Neural progenitor cell (in vitro differentiated cells): Measurements from ENCODE around the gene LGALS4. TPM values are rescaled to one million over a fixed set of nuclear protein-coding genes. Genes with fewer than 3 reads are reported as not detected.
A peak's percentile ranks its signal among the peaks of the same experiment; 100 is the strongest.

Experiments
- DNase-seq: peaks from one replicate; pipeline ENCODE4 v3.0.0-alpha.2; 2016; ENCODE audit warnings: low spot score
- H2AFZ ChIP-seq: fragments of 200-600 bp; sonication (generic); replicated peaks from 2 replicates; pipeline ENCODE4 v1.6.1; 2016; ENCODE audit warnings: antibody characterized with exemption
- H3F3A ChIP-seq: fragments of 200-600 bp; sonication (generic); 2 replicates; pipeline ENCODE4 v1.6.1; 2016; ENCODE audit warnings: antibody characterized with exemption, low read depth
- H3K27ac ChIP-seq: fragments of 200-600 bp; sonication (generic); 2 replicates; pipeline ENCODE4 v1.5.1; 2016; ENCODE audit warnings: mild to moderate bottlenecking
- H3K27me3 ChIP-seq: fragments of 200-600 bp; sonication (generic); 2 replicates; pipeline ENCODE4 v1.6.1; 2016; ENCODE audit warnings: mild to moderate bottlenecking, moderate library complexity
- H3K36me3 ChIP-seq: fragments of 200-600 bp; sonication (generic); 2 replicates; pipeline ENCODE4 v1.5.1; 2016
- H3K4me1 ChIP-seq: fragments of 200-600 bp; sonication (generic); 2 replicates; pipeline ENCODE4 v1.6.1; 2016; ENCODE audit warnings: mixed run types
- H3K4me2 ChIP-seq: fragments of 200-600 bp; sonication (generic); 2 replicates; pipeline ENCODE4 v1.6.1; 2016
- H3K4me3 ChIP-seq: fragments of 200-600 bp; sonication (generic); 2 replicates; pipeline ENCODE4 v1.5.1; 2016
- H3K79me2 ChIP-seq: fragments of 200-600 bp; sonication (generic); 2 replicates; pipeline ENCODE4 v1.6.1; 2016; ENCODE audit warnings: low read depth
- H3K9ac ChIP-seq: fragments of 200-600 bp; sonication (generic); 2 replicates; pipeline ENCODE4 v1.6.1; 2016
- H3K9me3 ChIP-seq: fragments of 200-600 bp; sonication (generic); 2 replicates; pipeline ENCODE4 v1.5.1; 2016; ENCODE audit warnings: low read depth
- H4K20me1 ChIP-seq: fragments of 200-600 bp; sonication (generic); 2 replicates; pipeline ENCODE4 v1.6.1; 2016; ENCODE audit warnings: low read depth
- H3K27ac Mint-ChIP-seq: 3 replicates; pipeline ENCODE4 v1.8.0; 2021; ENCODE audit warnings: mixed read lengths
- H3K27me3 Mint-ChIP-seq: 2 replicates; pipeline ENCODE4 v1.8.0; 2022; ENCODE audit warnings: low read depth, mild to moderate bottlenecking, inconsistent platforms, moderate library complexity, mixed read lengths; ENCODE audit not compliant: insufficient read depth
- H3K36me3 Mint-ChIP-seq: 3 replicates; pipeline ENCODE4 v1.8.0; 2021; ENCODE audit warnings: mixed read lengths
- H3K4me1 Mint-ChIP-seq: 3 replicates; pipeline ENCODE4 v1.8.0; 2021; ENCODE audit warnings: mixed read lengths
- H3K4me3 Mint-ChIP-seq: 3 replicates; pipeline ENCODE4 v1.8.0; 2021; ENCODE audit warnings: mild to moderate bottlenecking, moderate library complexity, mixed read lengths
- H3K9me3 Mint-ChIP-seq: 3 replicates; pipeline ENCODE4 v1.8.0; 2020; ENCODE audit warnings: mixed read lengths
- CTCF ChIP-seq: fragments of 200-600 bp; sonication (generic); IDR thresholded peaks from 2 replicates; pipeline ENCODE4 v1.5.1; 2017; ENCODE audit warnings: antibody characterized with exemption, mild to moderate bottlenecking
- EZH2 ChIP-seq: fragments of 200-600 bp; sonication (generic); IDR thresholded peaks from 2 replicates; pipeline ENCODE4 v1.6.1; 2017; ENCODE audit warnings: antibody characterized with exemption, mild to moderate bottlenecking, moderate library complexity
- EZH2phosphoT487 ChIP-seq: fragments of 200-600 bp; sonication (generic); IDR thresholded peaks from 2 replicates; pipeline ENCODE4 v1.6.1; 2017; ENCODE audit warnings: antibody characterized with exemption
- total RNA-seq: library from RNA; depleted of rRNA; stranded (reverse); fragments of >200 nt; gene quantifications from 2 replicates; pipeline ENCODE4 v1.2.3, GENCODE V29; 2015; ENCODE audit warnings: low replicate concordance

The LGALS4 gene
- total RNA-seq, 1 donor from 2014 or later: not detected

GRCh38 chr19:38845374-38846024 is 32.8 kb upstream of the LGALS4 start:
- no peak for DNase-seq
- H3K27ac Mint-ChIP-seq: no peak overlapping the region
- H3K4me1 Mint-ChIP-seq: peaks cover 20% of the 10 kb centered on the region

DNA sequence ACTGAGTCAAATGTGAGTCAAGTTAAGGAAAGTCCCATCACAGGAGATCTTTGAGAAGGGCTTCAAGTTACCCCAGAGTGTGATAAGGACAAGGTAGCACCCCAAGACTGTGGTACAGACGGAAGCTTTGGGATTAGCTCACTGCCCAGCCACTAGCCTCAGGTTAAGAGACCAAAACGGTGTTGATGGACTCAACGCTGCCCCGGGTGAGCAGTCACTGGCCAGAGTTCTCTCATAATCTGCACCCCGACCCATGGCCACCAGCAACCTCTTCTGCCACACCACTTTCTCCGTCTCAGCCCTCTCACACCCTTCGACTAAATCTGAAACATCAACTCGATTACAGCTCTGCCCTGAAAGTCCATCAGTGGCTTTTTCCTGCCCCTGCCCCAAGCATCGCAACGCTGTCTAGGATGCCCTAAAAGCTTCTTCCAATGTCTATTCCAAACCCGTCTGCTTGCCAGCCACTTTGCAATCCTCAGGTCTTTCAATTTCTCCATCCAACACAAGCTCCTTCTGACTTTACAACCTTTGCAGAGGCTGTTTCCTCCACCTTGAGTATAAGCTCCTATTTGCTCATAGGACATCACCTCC is 31.4 kb upstream of the LGALS4 start:
- Histone ChIP-seq H3K36me3 (peaks cover 22% of the 10 kb centered on the region), H3K4me1 (peaks cover 13% of the 10 kb centered on the region), H3K9ac (no peak overlapping the region), H3K9me3 (no peaks in the 10 kb centered on the region), H2AFZ (no peak overlapping the region), H3K4me3 (no peak overlapping the region), H3K79me2 (peaks cover 87% of the 10 kb centered on the region), H3F3A (peaks cover 91% of the 10 kb centered on the region), H4K20me1 (peaks cover 98% of the 10 kb centered on the region), H3K4me2 (no peak overlapping the region), H3K27ac (peak overlapping the region; percentile 10), H3K27me3 (no peaks in the 10 kb centered on the region)
- no peak overlapping the region for H3K27ac Mint-ChIP-seq
- peaks cover 6% of the 10 kb centered on the region for H3K27me3 Mint-ChIP-seq
- H3K9me3 Mint-ChIP-seq: no peaks in the 10 kb centered on the region
- TF ChIP-seq EZH2phosphoT487 (no peak), EZH2 (no peak), CTCF (no peak)
- no peak overlapping the region for H3K4me3 Mint-ChIP-seq
- DNase-seq: no peak
- peaks cover 20% of the 10 kb centered on the region for H3K4me1 Mint-ChIP-seq
- H3K36me3 Mint-ChIP-seq: peaks cover 62% of the 10 kb centered on the region

More at GRCh38 chr19:38845374-38846024, 32.8 kb upstream of the LGALS4 start:
- H3F3A ChIP-seq: peaks cover 80% of the 10 kb centered on the region
- H3K27ac ChIP-seq: no peak overlapping the region
- Mint-ChIP-seq H3K36me3 (peaks cover 55% of the 10 kb centered on the region), H3K27me3 (peaks cover 9% of the 10 kb centered on the region), H3K9me3 (no peaks in the 10 kb centered on the region), H3K4me3 (no peak overlapping the region)
- H3K79me2 ChIP-seq: peaks cover 87% of the 10 kb centered on the region
- no peak overlapping the region for H3K4me2 ChIP-seq
- peaks cover 85% of the 10 kb centered on the region for H4K20me1 ChIP-seq
- no peaks in the 10 kb centered on the region for H3K27me3 ChIP-seq
- H3K36me3 ChIP-seq: peaks cover 22% of the 10 kb centered on the region
- H2AFZ ChIP-seq: no peak overlapping the region
- TF ChIP-seq CTCF (no peak), EZH2phosphoT487 (no peak)
- H3K4me3 ChIP-seq: no peak overlapping the region
- H3K9me3 ChIP-seq: no peaks in the 10 kb centered on the region
- no peak overlapping the region for H3K9ac ChIP-seq
- H3K4me1 ChIP-seq: peaks cover 13% of the 10 kb centered on the region

- H3K4me1 Mint-ChIP-seq: peaks cover 12% of the 10 kb centered on the region
- peaks cover 97% of the 10 kb centered on the region for H4K20me1 ChIP-seq
- no peak overlapping the region for H3K4me2 ChIP-seq
- H3K27ac Mint-ChIP-seq: no peak overlapping the region
- H3K27ac ChIP-seq: no peak overlapping the region
- H3K36me3 ChIP-seq: peaks cover 22% of the 10 kb centered on the region
- H3K9me3 Mint-ChIP-seq: no peaks in the 10 kb centered on the region
- peaks cover 60% of the 10 kb centered on the region for H3K36me3 Mint-ChIP-seq
- no peaks in the 10 kb centered on the region for H3K27me3 ChIP-seq
- peaks cover 96% of the 10 kb centered on the region for H3F3A ChIP-seq
- DNase-seq: no peak
- no peak overlapping the region for H2AFZ ChIP-seq
- H3K27me3 Mint-ChIP-seq: peaks cover 1% of the 10 kb centered on the region
- no peaks in the 10 kb centered on the region for H3K9me3 ChIP-seq
- H3K9ac ChIP-seq: no peak overlapping the region
- H3K4me3 ChIP-seq: no peak overlapping the region
- H3K4me1 ChIP-seq: peaks cover 9% of the 10 kb centered on the region
- H3K79me2 ChIP-seq: peaks cover 78% of the 10 kb centered on the region
- H3K4me3 Mint-ChIP-seq: no peak overlapping the region
- no peak for TF ChIP-seq CTCF
- TF ChIP-seq EZH2phosphoT487: no peak
- TF ChIP-seq EZH2: no peak
These were observed 30.5 kb upstream of the LGALS4 start for GRCh38 chr19:38843175-38843758.
